Smooth muscle cell (in vitro differentiated cells): ENCODE data around the gene ZNF318. TPM values are rescaled to one million over a fixed set of nuclear protein-coding genes. Genes with fewer than 3 reads are reported as not detected.

Source experiments
- DNase-seq: peaks from one replicate; lab custom pipeline; 2025; ENCODE audit not compliant: unreplicated experiment; lab: John Stamatoyannopoulos, UW
- H2AFZ ChIP-seq: fragments of 200-600 bp; sonication (generic); 2 replicates; pipeline ENCODE4 v1.6.0; 2016; ENCODE audit warnings: antibody characterized with exemption, low read depth, mild to moderate bottlenecking
- H3F3A ChIP-seq: fragments of 200-600 bp; sonication (generic); 2 replicates; pipeline ENCODE4 v1.6.0; 2017; ENCODE audit warnings: antibody characterized with exemption, low read depth
- H3K27ac ChIP-seq: fragments of 200-600 bp; sonication (generic); 2 replicates; pipeline ENCODE4 v1.5.1; 2016; ENCODE audit warnings: low read depth, mild to moderate bottlenecking
- H3K27me3 ChIP-seq: fragments of 200-600 bp; sonication (generic); 2 replicates; pipeline ENCODE4 v1.6.1; 2016; ENCODE audit warnings: low read depth, mild to moderate bottlenecking
- H3K36me3 ChIP-seq: fragments of 200-600 bp; sonication (generic); 2 replicates; pipeline ENCODE4 v1.5.1; 2016; ENCODE audit warnings: low read depth
- H3K4me1 ChIP-seq: fragments of 200-600 bp; sonication (generic); 2 replicates; pipeline ENCODE4 v1.5.1; 2016; ENCODE audit warnings: low read depth
- H3K4me2 ChIP-seq: fragments of 200-600 bp; sonication (generic); 2 replicates; pipeline ENCODE4 v1.6.0; 2016; ENCODE audit warnings: mild to moderate bottlenecking
- H3K4me3 ChIP-seq: fragments of 200-600 bp; sonication (generic); 2 replicates; pipeline ENCODE4 v1.5.1; 2016; ENCODE audit warnings: mild to moderate bottlenecking
- H3K79me2 ChIP-seq: fragments of 200-600 bp; sonication (generic); 2 replicates; pipeline ENCODE4 v1.6.0; 2016; ENCODE audit warnings: low read depth, mild to moderate bottlenecking
- H3K9ac ChIP-seq: fragments of 200-600 bp; sonication (generic); 2 replicates; pipeline ENCODE4 v1.6.0; 2016; ENCODE audit warnings: low read depth
- H3K9me3 ChIP-seq: fragments of 200-600 bp; sonication (generic); replicated peaks from 2 replicates; pipeline ENCODE4 v1.5.1; 2016; ENCODE audit warnings: low read depth
- H4K20me1 ChIP-seq: fragments of 200-600 bp; sonication (generic); 2 replicates; pipeline ENCODE4 v1.6.0; 2016; ENCODE audit warnings: low read depth
- WGBS: methylation state at CpG from one replicate; pipeline ENCODE4 v1.1.7; 2016; ENCODE audit warnings: low lambda C conversion rate; 5-methylcytosine and 5-hydroxymethylcytosine counted together
- polyA plus RNA-seq: library from polyadenylated mRNA; unstranded; fragments of >200 nt; fragmentation: Nextera tagmentation; extraction: Ambion mirVana; gene quantifications from 2 replicates; pipeline ENCODE4 v1.2.1, GENCODE V29; 2016
- total RNA-seq: library from RNA; depleted of rRNA; stranded (reverse); fragments of >200 nt; gene quantifications from 2 replicates; pipeline ENCODE4 v1.2.3, GENCODE V29; 2014
- TF ChIP-seq, protein P1 (sequence below): fragments of 200-600 bp; sonication (generic); IDR thresholded peaks from 2 replicates; pipeline ENCODE4 v1.5.1; 2017; ENCODE audit warnings: borderline replicate concordance, mild to moderate bottlenecking, antibody characterized with exemption; ENCODE audit not compliant: insufficient read depth, poor library complexity, severe bottlenecking

Gene ZNF318
- total and polyA plus RNA-seq, 2 experiments from 2014 or later: 5.8 to 14.7 TPM

DNA sequence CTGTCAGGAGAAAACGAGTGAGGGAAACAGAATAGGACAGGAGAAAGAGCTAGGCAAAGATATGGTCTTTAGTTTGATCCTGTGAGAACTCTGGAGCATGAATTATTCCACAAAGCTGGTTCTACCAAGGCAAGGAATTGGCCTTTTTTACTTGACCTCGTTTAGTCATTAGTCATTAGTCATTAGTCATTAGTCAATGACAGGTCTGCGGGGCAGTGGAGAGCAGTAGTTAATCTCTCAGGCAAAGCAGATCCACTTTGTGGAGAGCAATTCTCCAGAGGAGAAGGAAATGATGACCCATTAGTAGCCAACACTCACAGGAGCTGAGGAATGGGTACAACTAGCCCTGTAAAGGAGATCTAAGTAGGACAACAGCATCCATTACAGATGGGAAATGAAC lies 35.9 kb upstream of the ZNF318 start:
- DNase-seq: no peak
- H3K4me1 ChIP-seq: no peaks in the 10 kb centered on the region
- H3K27ac ChIP-seq: no peak overlapping the region
- H3K79me2 ChIP-seq: no peaks in the 10 kb centered on the region
- no peaks in the 10 kb centered on the region for H3K9me3 ChIP-seq
- no peak overlapping the region for H3K9ac ChIP-seq
- H2AFZ ChIP-seq: no peak overlapping the region
- H3K4me2 ChIP-seq: no peak overlapping the region
- no peak overlapping the region for H3K4me3 ChIP-seq
- no peaks in the 10 kb centered on the region for H3K36me3 ChIP-seq
- no peaks in the 10 kb centered on the region for H3K27me3 ChIP-seq
- TF ChIP-seq, protein P1, sequence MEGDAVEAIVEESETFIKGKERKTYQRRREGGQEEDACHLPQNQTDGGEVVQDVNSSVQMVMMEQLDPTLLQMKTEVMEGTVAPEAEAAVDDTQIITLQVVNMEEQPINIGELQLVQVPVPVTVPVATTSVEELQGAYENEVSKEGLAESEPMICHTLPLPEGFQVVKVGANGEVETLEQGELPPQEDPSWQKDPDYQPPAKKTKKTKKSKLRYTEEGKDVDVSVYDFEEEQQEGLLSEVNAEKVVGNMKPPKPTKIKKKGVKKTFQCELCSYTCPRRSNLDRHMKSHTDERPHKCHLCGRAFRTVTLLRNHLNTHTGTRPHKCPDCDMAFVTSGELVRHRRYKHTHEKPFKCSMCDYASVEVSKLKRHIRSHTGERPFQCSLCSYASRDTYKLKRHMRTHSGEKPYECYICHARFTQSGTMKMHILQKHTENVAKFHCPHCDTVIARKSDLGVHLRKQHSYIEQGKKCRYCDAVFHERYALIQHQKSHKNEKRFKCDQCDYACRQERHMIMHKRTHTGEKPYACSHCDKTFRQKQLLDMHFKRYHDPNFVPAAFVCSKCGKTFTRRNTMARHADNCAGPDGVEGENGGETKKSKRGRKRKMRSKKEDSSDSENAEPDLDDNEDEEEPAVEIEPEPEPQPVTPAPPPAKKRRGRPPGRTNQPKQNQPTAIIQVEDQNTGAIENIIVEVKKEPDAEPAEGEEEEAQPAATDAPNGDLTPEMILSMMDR: no peak
- no peaks in the 10 kb centered on the region for H4K20me1 ChIP-seq
- 25% methylated on average over 3 of the region's 3 CpGs for WGBS
- no peaks in the 10 kb centered on the region for H3F3A ChIP-seq

DNA sequence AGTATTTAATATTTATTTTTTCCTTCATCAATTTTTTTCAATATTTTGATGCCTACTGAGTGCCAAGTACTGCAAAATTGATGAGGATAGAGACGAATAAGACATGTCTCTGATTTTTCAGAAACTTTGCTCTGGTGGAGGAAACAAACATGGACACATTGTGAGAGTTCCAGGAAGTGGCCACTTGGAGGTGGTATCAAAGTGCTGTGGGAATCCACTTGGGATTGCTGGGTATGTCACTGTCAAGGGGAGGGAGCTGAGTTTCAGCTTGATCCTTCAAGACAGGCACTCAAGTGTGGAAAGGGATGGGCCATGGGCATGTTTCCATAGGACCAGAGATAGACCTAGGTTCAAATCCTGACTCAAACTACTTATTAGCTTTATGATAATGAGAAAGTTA lies 33.4 kb upstream of the ZNF318 start:
- no peak overlapping the region for H3K27ac ChIP-seq
- no peaks in the 10 kb centered on the region for H4K20me1 ChIP-seq
- no peaks in the 10 kb centered on the region for H3K4me1 ChIP-seq
- H3F3A ChIP-seq: no peaks in the 10 kb centered on the region
- no peaks in the 10 kb centered on the region for H3K9me3 ChIP-seq
- H3K79me2 ChIP-seq: no peaks in the 10 kb centered on the region
- no peaks in the 10 kb centered on the region for H3K36me3 ChIP-seq
- no peak overlapping the region for H3K9ac ChIP-seq
- no peak overlapping the region for H2AFZ ChIP-seq
- TF ChIP-seq, protein P1: no peak
- H3K4me3 ChIP-seq: no peak overlapping the region
- H3K27me3 ChIP-seq: no peaks in the 10 kb centered on the region
- WGBS: 94% methylated on average over 1 of the region's 1 CpG
- H3K4me2 ChIP-seq: no peak overlapping the region
- DNase-seq: no peak

GRCh38 chr6:43401730-43402129 lies 32.3 kb upstream of the ZNF318 start:
- no peak for DNase-seq
- H3K79me2 ChIP-seq: no peaks in the 10 kb centered on the region
- no peaks in the 10 kb centered on the region for H3K36me3 ChIP-seq
- H3K27ac ChIP-seq: no peak overlapping the region
- H3K9ac ChIP-seq: no peak overlapping the region
- WGBS: 96% methylated on average over 3 of the region's 3 CpGs
- no peaks in the 10 kb centered on the region for H3K27me3 ChIP-seq
- no peaks in the 10 kb centered on the region for H3K9me3 ChIP-seq
- H3K4me1 ChIP-seq: no peaks in the 10 kb centered on the region
- no peaks in the 10 kb centered on the region for H4K20me1 ChIP-seq
- no peak overlapping the region for H3K4me2 ChIP-seq
- H2AFZ ChIP-seq: no peak overlapping the region
- no peaks in the 10 kb centered on the region for H3F3A ChIP-seq
- H3K4me3 ChIP-seq: no peak overlapping the region
- TF ChIP-seq, protein P1: no peak

DNA sequence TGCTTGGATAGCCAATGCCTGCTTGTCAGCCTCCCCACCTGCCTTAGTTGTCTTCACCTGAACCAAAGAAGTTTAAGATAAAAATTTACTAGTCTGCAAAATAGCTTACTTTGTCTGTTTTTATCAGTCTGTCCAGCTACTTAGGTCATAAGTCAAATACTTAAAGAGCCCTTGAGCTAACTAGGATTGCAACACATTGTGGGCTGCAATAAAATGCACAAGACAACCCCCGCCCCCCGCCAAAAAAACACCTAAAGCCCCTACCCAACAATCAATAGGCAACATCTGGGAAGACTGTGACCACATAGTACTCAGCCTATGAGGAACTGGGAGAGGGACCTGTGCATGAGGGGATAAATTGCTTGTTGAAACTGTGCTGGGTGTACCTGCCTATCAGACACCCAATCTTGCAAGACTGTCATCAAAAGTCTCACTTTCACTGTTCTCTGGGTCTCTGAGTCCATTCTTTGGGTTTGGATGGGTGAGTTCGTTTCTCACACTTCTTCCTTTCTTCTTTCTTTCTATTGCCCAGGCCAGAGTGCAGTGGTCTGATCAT lies 30.6 kb upstream of the ZNF318 start:
- no peaks in the 10 kb centered on the region for H3K27me3 ChIP-seq
- no peaks in the 10 kb centered on the region for H4K20me1 ChIP-seq
- H3K4me3 ChIP-seq: no peak overlapping the region
- H3K79me2 ChIP-seq: no peaks in the 10 kb centered on the region
- H3K4me1 ChIP-seq: no peaks in the 10 kb centered on the region
- TF ChIP-seq, protein P1: no peak
- 90% methylated on average over 3 of the region's 3 CpGs for WGBS
- no peaks in the 10 kb centered on the region for H3K9me3 ChIP-seq
- no peak overlapping the region for H3K27ac ChIP-seq
- DNase-seq: no peak
- no peaks in the 10 kb centered on the region for H3K36me3 ChIP-seq
- H3K9ac ChIP-seq: no peak overlapping the region
- no peak overlapping the region for H3K4me2 ChIP-seq
- H2AFZ ChIP-seq: no peak overlapping the region
- no peaks in the 10 kb centered on the region for H3F3A ChIP-seq
